ENCODE data around the gene IFRD2. TPM values are rescaled to one million over a fixed set of nuclear protein-coding genes. Genes with fewer than 3 reads are reported as not detected.

IFRD2 gene
- total and polyA plus RNA-seq, 2 experiments from 2014 or later, result 80.8 to 91.5 TPM

- H3K27ac Mint-ChIP-seq, result peak overlapping the region; percentile 67; the same call in 1 of the 2 replicates
- H3K4me1 Mint-ChIP-seq, result peaks cover 28% of the 10 kb centered on the region
- Histone ChIP-seq H3K79me2 (replicated peaks; ENCODE audit: insufficient read depth) (no peaks in the 10 kb centered on the region), H4K20me1 (replicated peaks; ENCODE audit: insufficient read depth) (no peaks in the 10 kb centered on the region; the same call in 1 of the 2 replicates), H3K27me3 (ENCODE audit: insufficient read depth) (no peaks in the 10 kb centered on the region), H3K4me1 (ENCODE audit: insufficient read depth) (peaks cover 16% of the 10 kb centered on the region), H3K36me3 (ENCODE audit: insufficient read depth) (peaks cover 14% of the 10 kb centered on the region), H2AFZ (no peak overlapping the region), H3K9me2 (ENCODE audit: insufficient read depth) (no peaks in the 10 kb centered on the region), H3K4me2 (no peak overlapping the region), H3F3A (replicated peaks; ENCODE audit: low read depth) (peaks cover 30% of the 10 kb centered on the region), H3K27ac (ENCODE audit: low read depth) (no peak overlapping the region), H3K4me3 (no peak overlapping the region)
- DNase-seq (ENCODE audit: low spot score), result peak; percentile 82
- no peak for TF ChIP-seq ZNF462 (CRISPR knock-in tag; IDR thresholded peaks at IDR 0.05)
- no peak for TF ChIP-seq STAT1 (IDR thresholded peaks at IDR 0.05; ENCODE audit: unreplicated experiment)
- TF ChIP-seq REST (IDR thresholded peaks at IDR 0.05; ENCODE audit: unreplicated experiment), result no peak
- TF ChIP-seq EZH2phosphoT487 (IDR thresholded peaks at IDR 0.05; ENCODE audit: unreplicated experiment), result no peak
- TF ChIP-seq ETS1 (IDR thresholded peaks at IDR 0.05), result no peak
- no peak for TF ChIP-seq CREB1 (CRISPR knock-in tag; IDR thresholded peaks at IDR 0.05; ENCODE audit: low read depth)
- peak; percentile 76 to 85 for TF ChIP-seq CTCF (conservative IDR thresholded peaks at IDR 0.05; ENCODE audit: low read depth in 2 of 2)
- TF ChIP-seq NANOG (IDR thresholded peaks at IDR 0.05; ENCODE audit: borderline replicate concordance), result no peak
- H3K36me3 Mint-ChIP-seq (ENCODE audit: low read depth), result peaks cover 51% of the 10 kb centered on the region
- no peaks in the 10 kb centered on the region; the same call in 2 of the 3 replicates for H3K9me3 Mint-ChIP-seq
- H3K27me3 Mint-ChIP-seq (ENCODE audit: insufficient read depth, low read depth, poor library complexity), result peaks cover 17% of the 10 kb centered on the region
- no peak overlapping the region for H3K4me3 Mint-ChIP-seq
- peak; percentile 9 for ATAC-seq
Measured at GRCh38 chr3:50256978-50257890, 35.0 kb downstream of the IFRD2 start.

All from GM23338 (cell line).